CD8-positive, alpha-beta memory T cell (primary cell): ENCODE results near the gene FKBP11. TPM values are rescaled to one million over a fixed set of nuclear protein-coding genes. Genes with fewer than 3 reads are reported as not detected.

Experiments used
- CTCF ChIA-PET: fragments of 350-600 bp; sonication (Branson Sonifier 250); formaldehyde crosslinking; loops from one replicate; lab custom pipeline; 2021; ENCODE audit warnings: antibody characterized with exemption; lab: Charles Lee
- POLR2A ChIA-PET: fragments of 350-600 bp; sonication (Branson Sonifier 250); formaldehyde crosslinking; loops from one replicate; lab custom pipeline; 2021; ENCODE audit warnings: antibody characterized with exemption; lab: Charles Lee
- DNase-seq, 5 donors: peaks; one replicate each; pipeline versions ENCODE4 v3.0.0 to v3.0.0-alpha.2; 2020 to 2022; ENCODE audit warnings: mixed read lengths in 1 of 5
- H3K27ac ChIP-seq: one replicate; pipeline ENCODE4 v1.7.0; 2013; ENCODE audit warnings: low read depth, mild to moderate bottlenecking, low read length, moderate library complexity
- H3K27me3 ChIP-seq: 2 replicates; pipeline ENCODE4 v1.7.0; 2013; ENCODE audit warnings: low read length, mild to moderate bottlenecking; ENCODE audit not compliant: insufficient read depth, poor library complexity, severe bottlenecking
- H3K36me3 ChIP-seq: 2 replicates; pipeline ENCODE4 v1.7.0; 2013; ENCODE audit warnings: mild to moderate bottlenecking, low read length, moderate library complexity; ENCODE audit not compliant: insufficient read depth
- H3K4me1 ChIP-seq: 2 replicates; pipeline ENCODE4 v1.7.0; 2013; ENCODE audit warnings: mild to moderate bottlenecking, low read length, moderate library complexity; ENCODE audit not compliant: insufficient read depth
- H3K4me3 ChIP-seq: 2 replicates; pipeline ENCODE4 v1.7.0; 2013; ENCODE audit warnings: mild to moderate bottlenecking, low read length
- H3K9me3 ChIP-seq: 2 replicates; pipeline ENCODE4 v1.7.0; 2013; ENCODE audit warnings: mild to moderate bottlenecking, low read length
- H3K27ac Mint-ChIP-seq, 8 donors: one replicate each; pipeline ENCODE4 v1.8.0; 2020 to 2021; ENCODE audit warnings: mixed read lengths in 8 of 8, mild to moderate bottlenecking in 6 of 8, inconsistent platforms in 3 of 8, moderate library complexity in 3 of 8
- H3K27me3 Mint-ChIP-seq, 2 donors: one replicate each; pipeline ENCODE4 v1.8.0; 2020 to 2021; ENCODE audit warnings: mixed read lengths in 2 of 2, mild to moderate bottlenecking in 1 of 2, moderate library complexity in 1 of 2
- H3K36me3 Mint-ChIP-seq, 3 donors: one replicate each; pipeline ENCODE4 v1.8.0; 2020 to 2021; ENCODE audit warnings: mixed read lengths in 3 of 3, inconsistent platforms in 1 of 3, mild to moderate bottlenecking in 1 of 3
- H3K4me1 Mint-ChIP-seq, 3 donors: one replicate each; pipeline ENCODE4 v1.8.0; 2020 to 2021; ENCODE audit warnings: mixed read lengths in 3 of 3, inconsistent platforms in 1 of 3, mild to moderate bottlenecking in 1 of 3
- H3K4me3 Mint-ChIP-seq, 7 donors: one replicate each; pipeline ENCODE4 v1.8.0; 2020 to 2021; ENCODE audit warnings: mixed read lengths in 7 of 7, mild to moderate bottlenecking in 6 of 7, moderate library complexity in 4 of 7, inconsistent platforms in 2 of 7
- H3K9me3 Mint-ChIP-seq, 5 donors: one replicate each; pipeline ENCODE4 v1.8.0; 2020 to 2022; ENCODE audit warnings: mixed read lengths in 5 of 5, mild to moderate bottlenecking in 3 of 5, moderate library complexity in 2 of 5, inconsistent platforms in 1 of 5
- polyA plus RNA-seq: library from polyadenylated mRNA; unstranded; fragments of 300-500 nt; fragmentation: Illumina TruSeq; gene quantifications from one replicate; pipeline ENCODE4 v1.2.3, GENCODE V29; 2021
- total RNA-seq, 2 experiments: library from RNA; stranded (reverse); gene quantifications; one replicate each; pipeline ENCODE4 v1.2.3, GENCODE V29; 2021

FKBP11 gene
- total and polyA plus RNA-seq, 3 experiments from 2014 or later = 98.3 to 238 (median 103) TPM

GRCh38 chr12:48930475-48930874 is 5.2 kb upstream of the FKBP11 start:
- Histone ChIP-seq H3K4me3 (no peak overlapping the region), H3K27me3 (no peaks in the 10 kb centered on the region), H3K36me3 (no peaks in the 10 kb centered on the region), H3K4me1 (peaks cover 34% of the 10 kb centered on the region), H3K27ac (no peak overlapping the region), H3K9me3 (no peaks in the 10 kb centered on the region)
- CTCF ChIA-PET = interaction anchor here (0.8 to 1.7 kb wide), 7 partner anchors 9 to 48 kb away, joined by 3 to 9 read pairs (median 3); partner anchors contain the start of gene WNT1
- Mint-ChIP-seq H3K4me3 (peak overlapping the region in 2 of 7 donors; percentile 19 to 66), H3K9me3 (no peaks in the 10 kb centered on the region), H3K4me1 (peaks cover 53 to 66% (median 65%) of the 10 kb centered on the region in 3 donors), H3K27ac (peak overlapping the region in 5 of 8 donors; percentile 42 to 91 (median 74)), H3K36me3 (peaks cover 8 to 36% (median 13%) of the 10 kb centered on the region in 3 donors), H3K27me3 (no peaks in the 10 kb centered on the region)
- no peak for DNase-seq
- POLR2A ChIA-PET = no interaction called here

GRCh38 chr12:48929551-48929950 is 4.3 kb upstream of the FKBP11 start:
- Histone ChIP-seq H3K36me3 (no peaks in the 10 kb centered on the region), H3K4me3 (no peak overlapping the region), H3K27me3 (no peaks in the 10 kb centered on the region), H3K9me3 (no peaks in the 10 kb centered on the region), H3K27ac (no peak overlapping the region), H3K4me1 (peaks cover 28% of the 10 kb centered on the region)
- H3K9me3 Mint-ChIP-seq = no peaks in the 10 kb centered on the region
- POLR2A ChIA-PET = interaction anchor here (0.5 to 0.6 kb wide), 2 partner anchors 37 to 67 kb away, joined by 3 to 5 read pairs; no protein-coding TSS in a partner anchor
- peaks cover 51 to 61% (median 60%) of the 10 kb centered on the region in 3 donors for H3K4me1 Mint-ChIP-seq
- peaks cover 8 to 42% (median 12%) of the 10 kb centered on the region in 3 donors for H3K36me3 Mint-ChIP-seq
- peak overlapping the region in 1 of 7 donors; percentile 56 for H3K4me3 Mint-ChIP-seq
- DNase-seq = no peak
- peak overlapping the region in 6 of 8 donors; percentile 4 to 93 (median 63) for H3K27ac Mint-ChIP-seq
- no peaks in the 10 kb centered on the region for H3K27me3 Mint-ChIP-seq
- CTCF ChIA-PET = interaction anchor here (0.6 to 1.7 kb wide), 8 partner anchors 12 to 77 kb away, joined by 3 to 9 read pairs (median 4); partner anchors contain the start of genes DDX23 and WNT1

GRCh38 chr12:48927261-48927660 is 2.0 kb upstream of the FKBP11 start:
- CTCF ChIA-PET = interaction anchor here (0.7 to 7.9 kb wide), 5 partner anchors 9 to 75 kb away, joined by 3 to 129 read pairs (median 4); partner anchors contain the start of genes DDX23 and WNT1
- H3K27ac ChIP-seq = no peak overlapping the region
- POLR2A ChIA-PET = interaction anchor here (0.6 to 0.8 kb wide), 2 partner anchors 76 to 136 kb away, joined by 3 to 5 read pairs; no protein-coding TSS in a partner anchor

DNA sequence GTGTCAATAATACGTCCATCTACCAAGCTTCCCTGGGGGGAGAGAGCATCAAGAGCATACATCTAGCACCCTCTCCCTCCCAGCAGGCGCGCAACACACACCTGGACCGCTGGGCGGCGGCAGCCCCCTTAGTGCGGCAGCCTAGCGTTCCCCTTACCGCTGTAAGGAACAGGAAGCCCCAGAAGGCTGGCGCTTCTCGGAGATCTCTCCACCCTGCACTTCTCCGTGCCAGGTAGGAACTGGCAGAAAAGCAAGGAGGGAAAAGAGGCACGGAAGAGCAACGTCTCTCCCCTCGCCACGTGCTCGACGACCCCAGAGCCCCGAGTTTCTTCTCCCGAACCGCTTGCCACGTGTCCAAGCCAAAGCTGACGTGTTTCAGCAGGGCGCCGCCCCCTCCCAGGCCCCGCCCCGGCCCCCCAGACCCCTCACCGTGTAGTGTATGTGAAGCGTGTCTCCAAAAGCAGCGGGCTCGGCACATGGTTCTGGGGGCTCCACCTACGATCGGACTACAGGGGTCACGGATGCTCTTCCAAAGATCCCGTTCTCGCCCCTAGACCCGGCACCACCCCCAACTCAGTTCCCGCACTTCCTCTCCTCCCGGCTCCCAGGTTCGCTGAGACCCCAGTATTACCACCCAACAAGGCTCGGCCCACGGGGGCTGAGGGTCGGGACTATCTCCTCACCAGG is 532 bp downstream of the FKBP11 start:
- ChIA-PET CTCF (interaction anchor here (0.5 to 7.9 kb wide), 27 partner anchors 11 to 159 kb away, joined by 3 to 129 read pairs (median 5); partner anchors contain the start of genes ARF3, DDX23, WNT1 and WNT10B), POLR2A (interaction anchor here (1.0 to 2.4 kb wide), 10 partner anchors 9 to 73 kb away, joined by 3 to 20 read pairs (median 8); partner anchors contain the start of genes ARF3, DDX23, RND1 and WNT1)
- H3K4me3 ChIP-seq = peak overlapping the region; percentile 96
- DNase-seq = peak; percentile 63 to 86 (median 81)
- H3K27ac ChIP-seq = peak overlapping the region; percentile 90
- Mint-ChIP-seq H3K36me3 (peaks cover 14 to 55% (median 22%) of the 10 kb centered on the region in 3 donors), H3K27ac (peak overlapping the region; percentile 91 to 100 (median 98)), H3K4me1 (peaks cover 53 to 64% (median 62%) of the 10 kb centered on the region in 3 donors), H3K4me3 (peak overlapping the region; percentile 88 to 98 (median 96)), H3K27me3 (no peaks in the 10 kb centered on the region), H3K9me3 (no peaks in the 10 kb centered on the region)
- no peaks in the 10 kb centered on the region for H3K27me3 ChIP-seq
- H3K9me3 ChIP-seq = no peaks in the 10 kb centered on the region
- peaks cover 9% of the 10 kb centered on the region for H3K36me3 ChIP-seq
- peaks cover 12% of the 10 kb centered on the region for H3K4me1 ChIP-seq

More at GRCh38 chr12:48927261-48927660, 2.0 kb upstream of the FKBP11 start:
- Histone ChIP-seq H3K4me1 (peaks cover 12% of the 10 kb centered on the region), H3K36me3 (peaks cover 6% of the 10 kb centered on the region), H3K9me3 (no peaks in the 10 kb centered on the region), H3K4me3 (no peak overlapping the region), H3K27me3 (no peaks in the 10 kb centered on the region)
- Mint-ChIP-seq H3K4me1 (peaks cover 49 to 61% (median 59%) of the 10 kb centered on the region in 3 donors), H3K27me3 (no peaks in the 10 kb centered on the region), H3K4me3 (peak overlapping the region; percentile 16 to 92 (median 56)), H3K27ac (peak overlapping the region; percentile 56 to 99 (median 92)), H3K9me3 (no peaks in the 10 kb centered on the region), H3K36me3 (peaks cover 11 to 50% (median 21%) of the 10 kb centered on the region in 3 donors)
- DNase-seq = no peak

GRCh38 chr12:48923117-48923516 is 2.2 kb downstream of the FKBP11 start:
- POLR2A ChIA-PET = interaction anchor here (1.9 kb wide), 1 partner anchor 57 kb away, joined by 4 read pairs; no protein-coding TSS in a partner anchor

DNA sequence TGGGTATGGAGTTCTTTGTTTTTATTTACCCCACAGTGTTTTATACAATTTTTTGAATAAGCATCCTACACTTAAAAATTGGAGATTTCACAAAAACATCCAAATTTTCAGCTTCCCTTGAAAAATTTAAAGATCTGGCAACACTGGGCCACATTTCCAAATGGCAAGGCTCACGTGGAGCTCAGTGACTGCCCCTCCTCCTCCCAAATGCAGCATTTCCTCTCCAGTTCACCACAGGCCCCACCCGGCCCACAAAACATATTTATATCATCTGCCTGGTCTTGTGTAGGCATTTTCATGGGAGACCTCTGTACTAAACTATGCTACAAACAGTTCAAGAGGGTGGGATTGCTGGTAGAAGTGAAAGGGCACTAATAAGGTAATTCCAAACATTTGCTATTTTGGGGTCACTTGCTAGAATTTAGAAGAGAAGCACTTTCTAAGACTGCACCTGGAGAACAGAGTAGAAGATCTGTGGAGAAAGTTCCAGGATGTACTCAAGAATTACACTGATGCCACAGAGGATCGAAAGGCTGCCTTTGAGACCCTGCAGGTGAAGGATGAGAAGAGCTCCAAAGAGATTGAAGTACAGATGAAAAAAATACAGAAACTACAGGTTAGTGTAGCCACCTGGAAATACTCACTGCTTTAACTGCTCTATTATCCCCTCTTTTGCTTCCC is 7.3 kb downstream of the FKBP11 start:
- H3K9me3 ChIP-seq = no peaks in the 10 kb centered on the region
- H3K36me3 ChIP-seq = peaks cover 4% of the 10 kb centered on the region
- Mint-ChIP-seq H3K36me3 (peaks cover 10 to 26% (median 15%) of the 10 kb centered on the region in 3 donors), H3K9me3 (no peaks in the 10 kb centered on the region), H3K4me3 (peak overlapping the region; percentile 85 to 98 (median 93)), H3K27me3 (no peaks in the 10 kb centered on the region), H3K4me1 (peaks cover 41 to 53% (median 46%) of the 10 kb centered on the region in 3 donors), H3K27ac (peak overlapping the region; percentile 91 to 97 (median 94))
- H3K27me3 ChIP-seq = no peaks in the 10 kb centered on the region
- POLR2A ChIA-PET = interaction anchor here (0.6 to 1.0 kb wide), 4 partner anchors 11 to 62 kb away, joined by 3 read pairs; a partner anchor contains a TSS
- H3K27ac ChIP-seq = peak overlapping the region; percentile 3
- peak overlapping the region; percentile 65 for H3K4me3 ChIP-seq
- H3K4me1 ChIP-seq = peaks cover 31% of the 10 kb centered on the region
- DNase-seq = peak; percentile 16 to 67 (median 47)
- CTCF ChIA-PET = interaction anchor here (1.0 to 2.1 kb wide), 8 partner anchors 12 to 103 kb away, joined by 3 to 11 read pairs (median 4); partner anchors contain the start of gene DDX23

More at GRCh38 chr12:48923117-48923516, 2.2 kb downstream of the FKBP11 start:
- Mint-ChIP-seq H3K9me3 (no peaks in the 10 kb centered on the region), H3K27me3 (no peaks in the 10 kb centered on the region), H3K27ac (peak overlapping the region; percentile 50 to 100 (median 98)), H3K36me3 (peaks cover 10 to 51% (median 23%) of the 10 kb centered on the region in 3 donors), H3K4me3 (peak overlapping the region in 5 of 7 donors; percentile 5 to 88 (median 45)), H3K4me1 (peaks cover 56 to 70% (median 66%) of the 10 kb centered on the region in 3 donors)
- H3K27ac ChIP-seq = no peak overlapping the region
- no peaks in the 10 kb centered on the region for H3K27me3 ChIP-seq
- DNase-seq = no peak
- CTCF ChIA-PET = interaction anchor here (1.1 to 7.9 kb wide), 10 partner anchors 10 to 73 kb away, joined by 4 to 129 read pairs (median 11); partner anchors contain the start of genes DDX23 and WNT1
- peaks cover 29% of the 10 kb centered on the region for H3K4me1 ChIP-seq
- peaks cover 9% of the 10 kb centered on the region for H3K36me3 ChIP-seq
- H3K9me3 ChIP-seq = no peaks in the 10 kb centered on the region
- H3K4me3 ChIP-seq = no peak overlapping the region

DNA sequence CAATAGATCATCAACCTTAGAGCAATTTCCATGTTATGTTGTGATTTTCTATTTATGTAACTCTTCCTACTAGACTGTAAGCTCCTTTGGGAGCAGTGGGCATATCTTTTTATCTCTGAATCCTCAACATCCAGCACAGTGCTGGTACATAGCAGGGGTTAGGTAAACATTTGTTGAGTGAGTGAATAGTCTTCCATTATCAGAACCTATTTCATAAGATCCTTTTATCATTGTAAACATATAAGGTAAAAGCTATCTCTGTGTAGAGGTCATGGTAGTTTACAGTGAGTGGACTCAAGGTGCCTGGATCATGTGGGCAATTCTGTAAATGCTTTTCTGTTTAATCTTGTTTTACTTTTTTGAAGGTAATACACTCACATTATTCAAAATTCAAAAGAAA is 15.1 kb downstream of the FKBP11 start:
- no peaks in the 10 kb centered on the region for H3K9me3 ChIP-seq
- Mint-ChIP-seq H3K4me1 (no peaks in the 10 kb centered on the region), H3K4me3 (no peak overlapping the region), H3K27me3 (no peaks in the 10 kb centered on the region), H3K27ac (no peak overlapping the region), H3K36me3 (no peaks in the 10 kb centered on the region), H3K9me3 (no peaks in the 10 kb centered on the region)
- ChIA-PET CTCF (interaction anchor here (1.1 to 2.3 kb wide), 3 partner anchors 26 to 68 kb away, joined by 3 to 11 read pairs (median 4); partner anchors contain the start of genes DDX23 and WNT1), POLR2A (no interaction called here)
- H3K27me3 ChIP-seq = no peaks in the 10 kb centered on the region
- no peak overlapping the region for H3K4me3 ChIP-seq
- H3K27ac ChIP-seq = no peak overlapping the region
- no peaks in the 10 kb centered on the region for H3K36me3 ChIP-seq
- no peak for DNase-seq
- H3K4me1 ChIP-seq = no peaks in the 10 kb centered on the region
